ENCODE data around the gene TALDO1.

Gene TALDO1

DNA sequence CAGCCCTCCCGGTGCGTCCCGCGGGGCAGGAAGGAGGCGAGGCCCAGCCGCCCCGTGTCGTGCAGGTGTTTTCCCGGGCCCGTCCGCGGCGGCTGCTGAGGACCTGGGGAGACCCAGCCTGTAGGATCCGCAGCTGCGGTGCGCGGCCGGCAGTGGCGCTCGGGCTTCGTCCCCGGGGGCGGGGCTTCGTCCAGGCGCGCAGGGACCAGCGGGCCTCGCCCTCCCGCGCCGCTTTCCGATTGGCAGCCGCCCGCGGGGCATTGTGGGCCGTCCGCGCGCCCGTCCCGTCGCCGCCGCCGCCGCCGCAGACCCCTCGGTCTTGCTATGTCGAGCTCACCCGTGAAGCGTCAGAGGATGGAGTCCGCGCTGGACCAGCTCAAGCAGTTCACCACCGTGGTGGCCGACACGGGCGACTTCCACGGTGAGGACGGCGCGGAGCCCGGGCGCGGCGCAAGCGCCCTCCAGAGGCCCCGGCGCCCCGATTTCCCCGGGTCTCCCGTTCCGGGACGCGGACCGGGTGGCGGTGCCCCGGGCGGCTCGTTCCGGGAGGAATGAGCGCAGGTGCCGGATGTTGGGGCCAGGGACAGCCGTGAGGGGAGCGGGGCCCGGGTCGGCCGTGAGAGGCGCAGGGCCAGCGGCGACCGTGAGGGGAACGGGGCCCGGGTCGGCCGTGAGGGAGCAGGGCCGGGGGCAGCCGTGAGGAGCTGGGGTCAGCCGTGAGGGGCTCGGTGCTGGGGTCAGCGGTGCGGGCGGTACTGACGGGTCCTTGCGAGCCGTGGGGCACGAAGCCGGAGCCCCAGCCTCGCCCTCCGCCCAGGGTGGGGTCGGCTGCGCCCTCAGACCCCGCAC lies at the start of gene TALDO1:
Gene TALDO1 (plus strand): TSS at position 307 of the 849 bp plus-strand sequence. CDS start 18 bp downstream, at position 325.
- peak; percentile 62 to 77 (median 70) for DNase-seq

DNA sequence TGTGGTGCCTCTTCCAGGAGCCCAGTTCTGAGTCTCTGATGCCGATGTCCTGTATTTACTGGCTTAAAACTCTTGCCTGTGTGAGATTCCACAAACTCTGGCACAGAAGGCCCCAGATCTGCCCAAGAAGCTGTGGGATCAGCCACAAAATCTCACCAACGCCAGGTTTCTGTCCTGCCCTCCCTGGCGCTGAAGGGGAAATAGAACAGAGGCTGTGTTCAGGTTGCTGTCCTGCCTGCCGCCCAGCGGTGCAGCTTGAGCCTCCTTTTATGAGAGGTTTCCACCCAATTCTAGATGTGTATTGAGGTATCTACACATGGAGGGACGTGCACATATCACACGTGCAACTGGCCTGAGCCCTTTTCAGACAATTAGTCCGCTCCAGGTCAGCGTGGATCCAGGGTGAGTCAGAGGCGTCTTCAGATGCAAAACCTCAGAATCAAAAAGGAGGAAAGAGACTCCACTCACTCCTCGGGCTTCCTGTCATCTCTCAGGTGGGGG lies 49.4 kb upstream of the TALDO1 start:
- DNase-seq: no peak

DNA sequence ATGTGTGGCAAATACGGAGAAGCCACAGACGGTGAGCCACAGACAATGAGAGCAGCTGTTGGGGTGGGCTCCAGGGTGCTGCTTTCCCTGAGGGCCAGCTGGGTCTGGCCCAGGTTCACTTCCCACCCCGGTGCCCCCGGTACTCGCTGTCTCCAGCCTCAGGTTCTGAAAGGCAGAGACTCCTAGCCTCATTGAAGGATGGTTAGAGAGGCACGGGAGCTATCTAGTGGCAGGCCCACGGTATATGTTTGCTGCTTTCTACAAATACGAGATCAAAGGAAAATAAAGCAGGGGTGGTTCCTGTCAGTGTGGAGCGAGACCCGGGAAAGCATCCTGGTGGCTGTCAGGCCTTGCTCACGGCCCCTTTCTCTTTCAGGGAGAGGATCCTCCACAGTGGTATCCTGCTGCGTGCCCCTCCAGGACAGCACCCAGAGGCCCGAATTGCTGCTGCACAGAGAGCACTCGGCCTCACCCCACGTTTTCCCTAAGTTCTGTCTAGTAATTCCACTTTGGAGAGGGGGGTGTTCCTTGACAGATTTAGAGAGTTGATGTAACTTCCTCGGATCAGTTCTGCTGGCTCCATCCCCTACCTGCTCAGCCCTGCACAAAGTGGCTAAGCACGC lies 48.7 kb upstream of the TALDO1 start:
- no peak for DNase-seq

DNA sequence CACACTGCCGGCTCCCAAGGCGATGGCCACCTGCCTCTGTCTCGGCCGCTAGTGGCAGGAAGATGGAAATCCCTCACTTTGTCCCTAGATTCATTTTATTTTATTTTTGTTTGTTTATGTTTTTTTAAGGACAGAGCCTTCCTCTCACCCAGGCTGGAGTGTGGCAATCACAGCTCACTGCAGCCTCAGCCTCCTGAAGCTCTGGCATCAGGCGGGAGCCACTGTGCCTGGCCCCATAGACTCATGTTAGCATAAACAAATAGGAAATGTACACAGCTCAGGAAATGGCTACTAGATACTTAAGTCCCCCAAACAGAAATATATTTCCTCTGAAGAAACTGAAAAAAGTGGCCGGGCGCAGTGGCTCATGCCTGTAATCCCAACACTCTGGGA lies 48.2 kb upstream of the TALDO1 start:
- DNase-seq: no peak

DNA sequence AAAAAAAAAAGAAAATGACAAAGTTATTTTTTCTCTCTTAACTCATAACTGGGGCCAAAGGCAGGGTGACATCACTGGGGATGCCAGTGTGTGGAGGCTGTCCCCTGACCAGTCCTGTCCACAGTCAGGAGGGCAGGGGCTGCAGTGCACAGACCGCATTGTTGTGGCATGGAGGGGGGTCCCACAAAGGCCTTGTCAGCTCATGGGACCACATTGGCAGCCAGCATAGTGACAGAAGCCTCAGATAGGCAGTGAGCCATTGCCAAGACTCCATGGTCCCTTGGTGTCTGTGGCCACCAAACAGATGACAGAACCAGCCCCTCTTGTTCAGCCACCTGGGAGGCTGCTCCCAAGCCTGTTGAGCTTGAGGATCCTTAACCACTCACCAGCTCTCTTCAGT lies 47.5 kb upstream of the TALDO1 start:
- DNase-seq: no peak

DNA sequence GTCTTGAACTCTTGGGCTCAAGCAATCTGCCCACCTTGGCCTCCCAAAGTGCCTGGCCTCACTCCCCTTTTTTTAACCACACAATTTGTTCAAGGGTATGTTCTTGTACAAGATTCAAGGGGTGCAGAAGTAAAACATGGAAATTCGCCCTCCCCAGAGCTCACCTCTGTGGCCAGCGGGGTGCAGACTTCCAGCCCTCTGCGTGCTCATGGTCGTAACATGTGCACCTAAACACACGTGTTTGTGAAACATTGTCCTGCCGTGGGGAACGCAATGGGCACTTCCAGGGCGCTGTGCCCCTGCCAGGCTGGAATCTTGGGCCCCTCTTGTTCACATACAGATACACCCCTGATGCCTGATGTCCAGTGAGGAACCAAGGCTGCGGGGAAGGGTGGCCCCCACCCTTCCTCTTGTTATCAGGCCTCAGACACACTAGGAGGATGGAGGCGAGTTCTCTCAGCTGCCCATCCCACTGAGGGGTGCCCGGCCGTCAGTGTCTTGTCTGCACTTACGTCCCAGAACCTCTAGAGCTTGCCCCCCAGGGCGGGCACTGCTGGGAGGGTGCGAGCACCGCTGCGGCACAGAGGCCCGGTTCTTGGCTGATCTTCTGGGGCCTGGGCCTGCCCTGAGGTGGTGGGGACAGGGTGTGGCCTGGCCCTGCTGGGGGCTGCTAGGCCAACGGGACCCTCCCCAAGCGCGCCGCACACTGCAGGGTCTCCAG lies 45.4 kb upstream of the TALDO1 start:
- no peak for DNase-seq

DNA sequence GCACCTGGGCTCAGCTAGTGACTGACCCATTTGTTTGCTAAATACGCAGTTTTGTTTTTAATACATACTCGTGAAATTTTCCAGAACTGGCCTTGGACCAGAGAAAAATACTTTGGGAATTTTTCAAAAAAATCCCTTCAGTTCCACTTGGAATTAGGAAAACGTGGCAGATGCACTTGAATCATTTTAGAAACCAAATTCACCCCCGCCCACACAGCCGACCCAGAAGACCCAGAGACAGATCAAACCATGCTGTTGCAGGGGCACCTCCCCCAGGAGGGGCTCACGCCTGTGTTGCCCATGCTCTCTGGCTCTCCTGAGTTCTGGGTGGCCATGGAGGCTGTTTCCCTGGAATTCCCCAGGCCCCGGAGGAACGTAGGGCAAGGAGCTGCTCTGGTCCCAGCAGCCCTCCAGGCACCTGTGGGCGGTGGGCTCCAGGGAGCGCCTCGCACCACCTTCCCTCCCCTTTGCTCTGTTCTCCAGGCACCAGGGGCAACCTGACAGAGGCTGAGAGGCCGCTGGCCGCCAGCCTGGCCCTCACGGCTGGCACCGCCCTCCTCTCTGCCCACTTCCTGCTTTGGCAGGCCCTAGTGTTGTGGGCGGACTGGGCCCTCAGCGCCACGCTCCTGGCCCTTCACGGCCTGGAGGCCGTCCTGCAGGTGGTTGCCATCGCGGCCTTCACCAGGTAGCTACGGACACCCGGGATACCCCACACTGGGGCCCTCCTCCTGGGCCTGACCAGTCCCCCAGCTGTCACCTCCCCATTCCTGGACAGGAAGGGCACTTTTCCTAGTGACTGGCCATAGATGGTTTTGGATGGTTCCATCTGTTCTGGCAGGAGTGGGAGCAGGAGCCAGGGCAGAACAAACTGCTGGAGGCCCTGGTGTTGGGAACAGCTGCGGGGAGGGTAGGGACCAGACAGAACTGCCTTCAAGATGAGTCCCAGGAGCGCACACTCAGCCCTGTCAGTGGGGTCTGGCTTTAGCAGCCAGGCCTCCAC lies 44.5 kb upstream of the TALDO1 start:
- no peak for DNase-seq

DNA sequence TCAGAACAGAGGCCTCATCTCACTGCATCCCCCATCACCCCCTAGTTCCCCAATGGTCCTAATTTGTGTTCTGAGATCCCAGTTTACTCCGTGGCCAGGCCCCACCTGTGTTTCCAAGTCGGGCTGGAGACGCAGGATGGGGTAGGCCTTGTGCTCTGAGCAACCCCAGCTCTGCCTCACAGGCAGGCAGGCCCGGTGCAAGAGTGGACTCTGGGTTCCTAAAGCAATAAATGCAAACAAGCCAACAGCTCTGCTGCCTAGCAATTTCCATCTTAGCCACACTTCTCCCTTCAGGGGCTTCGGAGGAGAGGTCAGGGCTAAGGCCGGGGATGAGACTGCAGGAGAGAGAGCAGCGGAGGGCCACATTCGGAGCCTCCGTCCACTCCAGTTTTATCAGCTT lies 43.8 kb upstream of the TALDO1 start:
- DNase-seq: no peak

DNA sequence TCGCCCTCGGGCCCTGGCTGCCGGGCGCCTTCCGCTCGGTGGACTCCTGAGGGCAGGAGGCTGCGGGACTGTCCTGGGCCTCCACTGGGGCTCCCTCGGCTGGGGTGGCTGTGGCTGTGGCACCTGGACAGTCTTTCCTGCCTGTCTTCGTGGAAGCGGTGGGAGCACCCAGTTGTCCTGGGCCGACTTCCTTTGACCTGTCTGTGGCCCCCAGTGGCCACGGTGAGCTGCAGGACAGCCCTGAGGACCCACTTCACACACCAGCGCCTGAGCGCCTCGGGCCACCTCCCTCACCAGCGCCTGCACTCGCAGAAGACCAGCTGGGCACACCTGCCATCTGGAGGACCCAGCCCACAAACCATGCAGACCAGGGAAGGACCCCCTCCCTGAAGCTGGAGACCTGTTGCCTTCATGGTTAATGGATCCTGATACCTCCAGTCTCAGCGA lies 43.0 kb upstream of the TALDO1 start:
- no peak for DNase-seq

DNA sequence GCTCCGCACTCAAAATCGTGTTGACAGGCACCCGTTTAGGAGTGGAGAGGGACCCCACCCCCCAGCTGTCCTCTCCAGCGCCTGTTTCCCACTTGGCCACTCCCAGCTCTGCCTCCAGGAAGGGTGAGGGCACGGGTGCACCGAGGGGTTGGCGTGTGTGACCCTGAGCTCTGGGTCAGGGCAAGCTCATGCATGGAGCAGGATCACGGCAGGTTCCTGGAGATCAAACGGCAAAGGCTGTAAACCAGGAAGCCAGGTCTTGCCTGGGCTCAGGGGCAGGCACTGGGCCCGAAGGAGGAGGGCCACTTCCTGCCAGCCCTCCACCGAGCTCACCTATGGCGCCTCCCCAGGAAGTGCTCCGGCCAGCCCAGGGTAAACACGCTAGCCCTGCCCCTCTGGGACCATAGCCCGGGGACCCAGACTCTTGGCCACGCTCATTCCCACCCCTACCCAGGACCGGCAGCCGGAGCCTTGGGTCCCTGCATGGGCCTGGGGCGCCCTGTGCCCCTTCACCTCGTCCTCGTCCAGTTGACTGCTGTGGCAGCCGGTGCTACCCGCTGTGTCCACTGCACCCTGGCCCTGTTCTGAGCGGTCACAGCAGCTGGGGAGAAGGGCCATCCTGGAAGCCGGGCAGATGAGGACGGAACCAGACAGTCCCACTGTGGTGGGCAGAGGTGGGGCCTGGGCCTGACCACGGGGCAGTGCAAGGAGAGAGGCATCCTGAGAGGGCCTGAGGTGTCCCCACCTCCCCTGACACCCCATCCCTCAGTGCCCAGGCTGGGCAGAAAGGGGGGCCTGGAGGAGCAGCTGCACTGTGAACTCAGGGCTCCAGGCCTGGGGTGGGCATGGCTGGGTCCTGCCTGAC lies 42.3 kb upstream of the TALDO1 start:
- no peak for DNase-seq

DNA sequence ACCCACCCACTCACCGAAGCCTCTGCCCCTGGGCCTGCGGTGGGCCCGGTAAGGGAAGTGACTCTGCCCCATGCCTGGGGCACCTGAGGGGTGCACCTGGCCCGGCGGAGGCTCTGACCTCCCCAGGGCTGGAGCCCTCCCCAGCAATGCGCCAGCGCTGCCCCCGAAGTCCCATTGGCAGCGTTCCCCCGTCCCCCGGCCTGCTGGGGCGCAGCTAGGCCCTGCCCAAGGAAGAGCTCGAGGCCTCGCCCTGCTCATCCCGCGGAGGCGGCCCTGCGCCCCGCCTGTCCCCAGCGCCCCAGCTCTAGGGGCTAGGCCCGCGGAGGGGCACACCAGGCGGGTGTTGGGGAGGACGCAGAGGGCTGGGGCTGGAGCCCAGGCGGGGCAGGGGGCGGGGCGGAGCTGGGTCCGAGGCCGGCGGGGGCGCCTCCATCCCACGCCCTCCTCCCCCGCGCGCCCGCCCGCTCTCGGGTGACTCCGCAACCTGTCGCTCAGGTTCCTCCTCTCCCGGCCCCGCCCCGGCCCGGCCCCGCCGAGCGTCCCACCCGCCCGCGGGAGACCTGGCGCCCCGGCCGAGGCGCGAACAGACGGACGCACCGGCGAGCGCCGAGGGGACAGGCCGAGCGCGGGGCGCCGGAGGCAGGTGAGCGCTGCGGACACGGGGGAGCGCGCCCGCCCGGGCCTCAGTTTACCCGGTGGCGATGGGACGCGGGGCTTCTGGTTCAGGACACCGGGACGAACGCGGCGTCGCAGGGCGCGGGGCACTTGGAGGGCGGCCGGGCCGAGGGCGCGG lies 41.4 kb upstream of the TALDO1 start, which contains the start of gene EPS8L2:
Gene EPS8L2 (plus strand): TSS at position 586 of the 793 bp plus-strand sequence. CDS start 3,177 bp downstream, outside the sequence.
- no peak for DNase-seq

DNA sequence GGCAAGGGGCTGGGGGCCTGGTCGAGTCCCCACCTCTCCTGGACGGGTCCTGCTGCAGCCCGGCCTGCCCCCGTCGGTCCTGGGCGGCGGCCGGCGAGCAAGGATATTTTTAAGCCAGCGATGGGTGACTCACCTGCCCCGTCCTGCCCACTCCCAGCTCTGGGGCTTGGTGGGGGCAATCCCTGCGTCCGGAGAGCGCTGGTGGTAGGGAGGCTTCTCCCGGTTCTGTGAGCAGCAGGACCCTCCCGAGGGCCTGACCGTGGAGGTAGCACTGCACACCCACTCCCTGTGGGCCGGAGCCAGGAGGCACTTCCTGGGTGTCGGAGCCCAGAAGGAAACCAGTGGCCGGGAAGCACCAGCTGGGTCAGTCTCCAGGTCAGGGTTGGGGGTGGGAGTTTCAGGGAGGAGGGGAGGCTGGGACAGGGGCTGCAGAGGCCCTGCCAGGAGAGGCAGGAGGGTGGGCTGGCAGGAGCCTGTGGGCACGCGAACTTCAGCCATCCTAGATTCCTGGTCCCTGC lies 40.8 kb upstream of the TALDO1 start:
- DNase-seq: no peak

DNA sequence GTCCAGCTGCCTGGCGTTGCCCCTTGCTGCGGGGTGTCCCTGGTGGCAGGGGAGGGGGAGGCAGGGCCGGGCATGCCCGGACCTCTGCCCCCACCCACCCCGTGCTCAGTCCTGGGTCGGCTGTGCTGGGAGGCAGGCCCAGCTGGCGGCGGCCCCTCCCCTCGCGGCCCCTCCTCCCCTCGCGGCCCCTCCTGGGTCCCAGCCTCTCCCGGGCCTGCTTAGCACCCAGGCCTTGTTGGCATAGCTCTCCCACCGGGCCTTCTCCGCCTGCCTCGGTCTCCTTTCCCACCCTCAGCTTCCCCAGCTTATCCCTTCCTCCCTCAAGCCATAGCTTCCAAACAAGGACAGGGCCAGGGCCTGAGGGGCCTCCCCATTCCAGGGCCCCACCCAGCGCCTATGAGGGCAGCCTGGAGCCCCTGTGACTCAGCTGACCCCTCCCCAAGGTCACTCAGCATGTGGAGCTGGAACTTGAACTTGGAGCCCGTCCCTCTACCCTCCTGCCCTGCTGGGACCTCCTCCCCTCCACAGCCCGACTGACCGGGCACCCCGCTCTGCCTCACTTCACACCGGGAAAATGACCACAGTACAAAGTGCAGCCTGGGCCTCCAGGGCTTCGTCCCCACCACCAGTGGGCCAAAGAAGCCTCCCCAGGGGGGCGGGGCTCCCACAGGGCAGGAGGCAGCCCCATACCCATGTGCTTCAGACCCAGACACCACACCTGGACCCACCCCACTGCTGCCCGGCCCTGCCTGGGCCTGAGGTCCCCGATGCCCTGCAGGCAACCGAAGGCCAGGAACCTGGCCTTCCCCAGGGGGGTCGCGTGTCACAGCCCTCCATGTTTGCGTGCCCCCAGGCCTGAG lies 40.1 kb upstream of the TALDO1 start:
- no peak for DNase-seq

DNA sequence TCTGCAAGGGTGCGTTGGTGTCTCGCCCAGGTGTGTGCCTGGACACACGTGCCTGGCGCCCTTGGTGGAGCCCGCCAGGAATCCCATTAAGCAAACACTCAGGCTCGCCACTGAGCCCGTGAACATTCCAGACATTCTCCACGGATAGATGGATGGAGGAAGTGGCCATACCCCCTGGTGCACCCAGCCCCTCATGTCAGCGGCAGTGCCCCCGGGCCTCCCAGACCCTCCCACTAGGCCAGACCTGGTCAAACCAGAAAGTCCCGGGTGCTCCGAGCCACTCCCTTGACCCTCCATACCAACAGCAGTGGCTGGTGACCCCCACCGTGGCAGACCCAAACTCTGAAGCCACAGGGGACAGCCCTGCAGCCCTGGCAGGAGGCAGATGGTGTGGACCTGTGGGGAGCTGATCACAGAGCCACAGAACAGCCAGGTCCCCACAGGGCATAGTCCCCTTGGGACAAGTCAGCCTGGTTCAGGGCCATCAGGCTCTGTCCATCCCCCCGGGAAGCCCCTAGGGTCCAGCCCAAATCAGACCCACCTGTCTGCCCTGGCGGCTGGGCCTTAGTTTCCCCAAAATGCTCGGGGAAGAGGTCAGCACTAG lies 39.3 kb upstream of the TALDO1 start:
- DNase-seq: no peak

DNA sequence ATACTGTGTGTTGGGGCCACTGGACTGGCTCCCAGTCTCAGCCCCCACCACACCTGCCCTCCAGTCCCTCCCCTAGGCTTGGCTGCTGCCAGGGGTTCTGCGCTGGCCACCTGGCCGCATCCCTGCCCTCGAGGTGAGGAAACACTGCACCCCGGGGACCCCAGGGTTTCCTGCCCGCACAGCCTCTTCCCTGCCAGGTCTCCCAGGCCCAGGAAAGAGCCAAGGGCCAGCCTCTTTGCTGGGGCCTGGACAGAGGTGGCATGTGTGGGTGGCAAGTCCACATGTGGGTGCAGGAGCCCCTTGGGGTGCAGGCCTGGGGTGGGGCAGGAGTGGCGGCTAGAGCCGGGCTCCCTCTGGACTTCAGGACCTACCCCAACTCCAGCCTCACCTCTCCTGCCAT lies 38.8 kb upstream of the TALDO1 start:
- no peak for DNase-seq

DNA sequence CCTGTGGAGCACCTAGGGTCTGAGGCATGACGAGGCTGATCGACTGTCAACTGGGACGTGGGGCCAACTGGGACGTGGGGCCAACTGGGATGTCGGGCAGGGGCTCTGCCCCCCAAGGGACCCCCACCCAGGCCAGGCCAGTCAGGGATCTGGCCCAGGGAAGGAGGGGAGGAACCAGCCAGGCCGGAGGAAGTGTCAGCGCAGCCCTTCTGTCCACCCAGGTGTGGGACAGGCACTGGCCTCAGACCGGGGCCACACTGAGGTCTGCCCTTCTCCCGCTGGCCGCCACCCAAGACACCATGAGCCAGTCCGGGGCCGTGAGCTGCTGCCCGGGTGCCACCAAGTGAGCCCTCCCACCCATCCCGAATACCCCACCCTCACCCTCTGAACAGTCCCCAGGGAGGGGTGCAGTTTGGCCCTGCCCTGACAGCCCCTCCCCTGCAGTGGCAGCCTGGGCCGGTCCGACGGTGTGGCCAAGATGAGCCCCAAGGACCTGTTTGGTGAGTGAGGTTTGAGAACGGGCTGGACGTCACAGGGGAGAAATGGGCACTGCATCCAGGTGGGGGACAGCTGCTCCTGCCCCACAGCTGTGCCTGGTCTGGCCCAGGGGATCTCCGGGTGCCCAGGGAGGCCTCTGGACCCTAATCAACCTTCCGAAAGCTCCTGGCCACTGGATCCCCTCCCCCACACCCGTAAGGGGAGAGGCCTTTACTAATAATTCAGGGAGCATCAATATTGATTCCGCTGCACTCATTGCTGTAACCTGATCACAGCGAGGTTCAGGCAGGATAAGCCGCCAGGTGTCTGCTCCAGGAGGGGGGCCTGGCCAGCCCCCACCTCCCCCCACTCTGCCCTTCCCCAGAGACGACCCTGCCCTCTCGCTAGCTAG lies 37.9 kb upstream of the TALDO1 start:
- no peak for DNase-seq

DNA sequence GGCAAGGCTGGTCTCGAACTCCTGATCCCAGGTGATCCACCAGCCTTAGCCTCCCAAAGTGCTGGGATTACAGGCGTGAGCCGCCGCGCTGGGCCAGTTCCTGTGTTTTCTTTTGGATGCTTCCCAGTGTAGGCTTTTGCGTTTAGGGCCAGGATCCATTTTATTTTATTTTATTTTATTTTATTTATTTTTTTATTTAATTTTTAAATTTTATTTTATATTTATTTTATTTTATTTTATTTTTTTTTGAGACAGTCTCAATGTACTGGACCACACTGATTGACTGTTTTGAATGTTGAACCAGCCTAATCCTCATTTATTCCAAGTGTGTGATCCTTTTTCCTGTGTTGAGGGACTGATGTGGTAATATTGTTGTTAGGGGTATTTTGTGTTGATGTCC lies 32.8 kb upstream of the TALDO1 start:
- DNase-seq: no peak
